A673 (cell line): ENCODE data around the gene ISCA2.

ENCODE experiments used
- EZH2 ChIP-seq: fragments of 200-600 bp; sonication (generic); IDR thresholded peaks from 2 replicates; pipeline ENCODE4 v1.6.1; 2017; ENCODE audit warnings: borderline replicate concordance, low read depth, mild to moderate bottlenecking, mixed read lengths, antibody characterized with exemption, low read length; ENCODE audit not compliant: poor library complexity, severe bottlenecking
- TF ChIP-seq, protein P1 (sequence below): fragments of 300-800, 200-600 bp; sonication (generic); conservative IDR thresholded peaks from 2 replicates; pipeline ENCODE4 v1.5.1; 2017; ENCODE audit warnings: low read depth, mild to moderate bottlenecking, antibody characterized with exemption, low read length, moderate library complexity, mixed read lengths

DNA sequence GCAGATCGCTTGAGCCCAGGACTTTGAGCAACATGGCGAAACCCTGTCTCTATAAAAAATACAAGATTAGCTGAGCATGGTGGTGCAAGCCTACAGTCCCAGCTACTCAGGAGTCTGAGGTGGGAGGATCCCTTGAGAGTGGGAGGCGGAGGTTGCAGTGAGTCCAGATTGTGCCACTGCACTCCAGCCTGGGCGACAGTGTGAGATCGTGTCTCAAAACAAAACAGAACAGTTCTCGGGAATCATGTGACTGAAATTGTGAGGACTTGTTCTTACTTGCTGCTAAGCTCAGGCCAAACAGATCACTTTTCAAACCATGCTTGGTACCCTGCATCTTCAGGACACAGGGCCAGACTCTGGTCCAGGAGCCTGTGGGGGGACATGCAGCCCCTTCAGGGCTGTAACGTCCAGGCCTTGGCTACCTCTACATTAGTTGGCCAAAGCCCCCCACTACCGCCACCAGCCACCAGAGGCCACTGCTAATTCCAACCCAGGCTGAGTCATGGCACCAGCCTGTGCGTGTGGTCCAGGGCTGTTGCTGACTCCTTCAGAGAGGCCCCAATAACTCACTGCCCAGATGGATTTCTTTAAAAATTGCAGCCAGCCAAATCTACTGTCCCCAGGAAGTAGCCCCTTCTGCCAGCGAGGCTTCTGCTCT, 34.1 kb upstream of the ISCA2 start:
- TF ChIP-seq, protein P1, sequence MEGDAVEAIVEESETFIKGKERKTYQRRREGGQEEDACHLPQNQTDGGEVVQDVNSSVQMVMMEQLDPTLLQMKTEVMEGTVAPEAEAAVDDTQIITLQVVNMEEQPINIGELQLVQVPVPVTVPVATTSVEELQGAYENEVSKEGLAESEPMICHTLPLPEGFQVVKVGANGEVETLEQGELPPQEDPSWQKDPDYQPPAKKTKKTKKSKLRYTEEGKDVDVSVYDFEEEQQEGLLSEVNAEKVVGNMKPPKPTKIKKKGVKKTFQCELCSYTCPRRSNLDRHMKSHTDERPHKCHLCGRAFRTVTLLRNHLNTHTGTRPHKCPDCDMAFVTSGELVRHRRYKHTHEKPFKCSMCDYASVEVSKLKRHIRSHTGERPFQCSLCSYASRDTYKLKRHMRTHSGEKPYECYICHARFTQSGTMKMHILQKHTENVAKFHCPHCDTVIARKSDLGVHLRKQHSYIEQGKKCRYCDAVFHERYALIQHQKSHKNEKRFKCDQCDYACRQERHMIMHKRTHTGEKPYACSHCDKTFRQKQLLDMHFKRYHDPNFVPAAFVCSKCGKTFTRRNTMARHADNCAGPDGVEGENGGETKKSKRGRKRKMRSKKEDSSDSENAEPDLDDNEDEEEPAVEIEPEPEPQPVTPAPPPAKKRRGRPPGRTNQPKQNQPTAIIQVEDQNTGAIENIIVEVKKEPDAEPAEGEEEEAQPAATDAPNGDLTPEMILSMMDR = peak; percentile 61
- TF ChIP-seq EZH2 = no peak
